Osteoblast (primary cell): Measurements from ENCODE around the gene HLA-G. TPM values are rescaled to one million over a fixed set of nuclear protein-coding genes. Genes with fewer than 3 reads are reported as not detected.
A peak's percentile ranks its signal among the peaks of the same experiment; 100 is the strongest.

Source experiments
- DNase-seq: peaks from one replicate; pipeline ENCODE4 v3.0.0; 2011; ENCODE audit warnings: low spot score, mixed read lengths; ENCODE audit not compliant: insufficient read length; ENCODE audit errors: missing footprints
- H2AFZ ChIP-seq: 2 replicates; pipeline ENCODE4 v1.6.0; 2011; ENCODE audit warnings: mild to moderate bottlenecking, low read length
- H3K27ac ChIP-seq: 2 replicates; pipeline ENCODE4 v1.5.1; 2011; ENCODE audit warnings: mild to moderate bottlenecking, low read depth, low read length, moderate library complexity
- H3K27me3 ChIP-seq: 2 replicates; pipeline ENCODE4 v1.6.0; 2012; ENCODE audit warnings: mild to moderate bottlenecking, control low read depth, inconsistent platforms, low read length, moderate library complexity; ENCODE audit not compliant: insufficient read depth
- H3K36me3 ChIP-seq: 2 replicates; pipeline ENCODE4 v1.5.1; 2011; ENCODE audit warnings: mild to moderate bottlenecking, low read length, control low read depth, moderate library complexity; ENCODE audit not compliant: insufficient read depth
- H3K4me1 ChIP-seq: 2 replicates; pipeline ENCODE4 v1.5.1; 2011; ENCODE audit warnings: mild to moderate bottlenecking, low read length, control low read depth, moderate library complexity; ENCODE audit not compliant: insufficient read depth
- H3K4me2 ChIP-seq: 2 replicates; pipeline ENCODE4 v1.6.0; 2011; ENCODE audit warnings: mild to moderate bottlenecking, low read length; ENCODE audit not compliant: insufficient read depth
- H3K4me3 ChIP-seq: fragments of 200-600 bp; sonication (generic); 3 replicates; pipeline ENCODE4 v1.5.1; 2012; ENCODE audit warnings: mild to moderate bottlenecking, low read length, inconsistent platforms; ENCODE audit not compliant: insufficient read depth
- H3K79me2 ChIP-seq: 2 replicates; pipeline ENCODE4 v1.6.0; 2012; ENCODE audit warnings: mild to moderate bottlenecking, low read length, control low read depth, inconsistent platforms; ENCODE audit not compliant: insufficient read depth
- H3K9me3 ChIP-seq: 2 replicates; pipeline ENCODE4 v1.5.1; 2011; ENCODE audit warnings: low read depth, low read length, control low read depth
- H4K20me1 ChIP-seq: 2 replicates; pipeline ENCODE4 v1.6.0; 2012; ENCODE audit warnings: mild to moderate bottlenecking, low read length, control low read depth; ENCODE audit not compliant: insufficient read depth
- CTCF ChIP-seq: IDR thresholded peaks from 2 replicates; pipeline ENCODE4 v1.5.1; 2011; ENCODE audit warnings: mild to moderate bottlenecking, low read depth, low read length, moderate library complexity; ENCODE audit errors: extremely low read depth
- total RNA-seq: library from RNA; depleted of rRNA; stranded (reverse); fragments of >200 nt; gene quantifications from 2 replicates; pipeline ENCODE4 v1.2.3, GENCODE V29; 2012

Gene HLA-G
- total RNA-seq, 1 donor: not detected

- Histone ChIP-seq H3K27me3 (peaks cover 26% of the 10 kb centered on the region), H3K4me3 (no peak overlapping the region), H3K79me2 (no peaks in the 10 kb centered on the region), H2AFZ (no peak overlapping the region), H3K4me2 (no peak overlapping the region), H4K20me1 (no peaks in the 10 kb centered on the region), H3K36me3 (no peaks in the 10 kb centered on the region), H3K27ac (no peak overlapping the region), H3K9me3 (no peaks in the 10 kb centered on the region), H3K4me1 (no peaks in the 10 kb centered on the region)
- no peak for TF ChIP-seq CTCF
- DNase-seq: no peak
Measured at GRCh38 chr6:29793796-29794195, 33.8 kb upstream of the HLA-G start.

GRCh38 chr6:29796026-29796425 lies 31.6 kb upstream of the HLA-G start:
- DNase-seq: no peak
- Histone ChIP-seq H3K79me2 (no peaks in the 10 kb centered on the region), H3K4me2 (no peak overlapping the region), H2AFZ (no peak overlapping the region), H4K20me1 (no peaks in the 10 kb centered on the region), H3K36me3 (no peaks in the 10 kb centered on the region), H3K9me3 (no peaks in the 10 kb centered on the region), H3K4me1 (no peaks in the 10 kb centered on the region), H3K27me3 (peaks cover 26% of the 10 kb centered on the region), H3K27ac (no peak overlapping the region), H3K4me3 (no peak overlapping the region)
- no peak for TF ChIP-seq CTCF

GRCh38 chr6:29797135-29797534 lies 30.5 kb upstream of the HLA-G start:
- no peaks in the 10 kb centered on the region for H3K36me3 ChIP-seq
- no peaks in the 10 kb centered on the region for H4K20me1 ChIP-seq
- H3K27me3 ChIP-seq: peaks cover 22% of the 10 kb centered on the region
- H3K9me3 ChIP-seq: no peaks in the 10 kb centered on the region
- H3K4me2 ChIP-seq: peak overlapping the region; percentile 2
- TF ChIP-seq CTCF: no peak
- no peak overlapping the region for H3K4me3 ChIP-seq
- H2AFZ ChIP-seq: peak overlapping the region; percentile 21
- H3K79me2 ChIP-seq: no peaks in the 10 kb centered on the region
- peak; percentile 93 for DNase-seq
- H3K27ac ChIP-seq: no peak overlapping the region
- no peaks in the 10 kb centered on the region for H3K4me1 ChIP-seq

- Histone ChIP-seq H3K4me3 (no peak overlapping the region), H3K4me1 (no peaks in the 10 kb centered on the region), H3K4me2 (no peak overlapping the region), H4K20me1 (no peaks in the 10 kb centered on the region), H3K36me3 (no peaks in the 10 kb centered on the region), H3K9me3 (no peaks in the 10 kb centered on the region), H2AFZ (no peak overlapping the region), H3K27me3 (peaks cover 17% of the 10 kb centered on the region), H3K79me2 (no peaks in the 10 kb centered on the region), H3K27ac (no peak overlapping the region)
- DNase-seq: no peak
- TF ChIP-seq CTCF: no peak
Measured at GRCh38 chr6:29797966-29798365, 29.7 kb upstream of the HLA-G start.
